DND-41 (cell line): ENCODE results near the gene WDR43.
"Not testable (repeated sequence)": the region's sequence is repeated elsewhere in the genome, so short reads cannot be mapped to it uniquely, and the experiment has no call there.

Source experiments
- ATAC-seq: fragments of 200-7000 bp; cut with Tn5 transposase; 3 replicates; pipeline ENCODE4 v1.9.1; 2021; ENCODE audit warnings: low read depth; ENCODE audit not compliant: insufficient read depth
- DNase-seq: peaks from one replicate; pipeline ENCODE4 v3.0.0-alpha.2; 2020
- H2AFZ ChIP-seq: 2 replicates; pipeline ENCODE4 v1.6.0; 2012; ENCODE audit warnings: low read depth, low read length
- H3K27ac ChIP-seq: 2 replicates; pipeline ENCODE4 v1.5.1; 2012; ENCODE audit warnings: low read length, inconsistent platforms
- H3K27me3 ChIP-seq: fragments of 200-600 bp; sonication (generic); 2 replicates; pipeline ENCODE4 v1.6.0; 2012; ENCODE audit warnings: low read length, mild to moderate bottlenecking, inconsistent platforms; ENCODE audit not compliant: insufficient read depth, poor library complexity
- H3K36me3 ChIP-seq: 2 replicates; pipeline ENCODE4 v1.5.1; 2012; ENCODE audit warnings: low read length, inconsistent platforms; ENCODE audit not compliant: insufficient read depth
- H3K4me1 ChIP-seq: 2 replicates; pipeline ENCODE4 v1.5.1; 2012; ENCODE audit warnings: mild to moderate bottlenecking, low read length; ENCODE audit not compliant: insufficient read depth
- H3K4me2 ChIP-seq: 2 replicates; pipeline ENCODE4 v1.6.0; 2012; ENCODE audit warnings: mild to moderate bottlenecking, moderate library complexity, low read length, inconsistent platforms; ENCODE audit not compliant: insufficient read depth
- H3K4me3 ChIP-seq, 2 experiments: fragments of 200-600 bp in 1 of 2; shearing (Covaris generic) in 1 of 2; 2 replicates each; pipeline ENCODE4 v1.5.1; 2012 to 2016; ENCODE audit warnings: inconsistent platforms in 2 of 2, low read length in 2 of 2, mild to moderate bottlenecking in 2 of 2, low read depth in 1 of 2, moderate library complexity in 1 of 2
- H3K79me2 ChIP-seq: 2 replicates; pipeline ENCODE4 v1.6.0; 2012; ENCODE audit warnings: low read length, inconsistent platforms; ENCODE audit not compliant: insufficient read depth
- H3K9ac ChIP-seq: 2 replicates; pipeline ENCODE4 v1.6.0; 2012; ENCODE audit warnings: low read depth, mild to moderate bottlenecking, inconsistent platforms, low read length, moderate library complexity
- H3K9me3 ChIP-seq: 2 replicates; pipeline ENCODE4 v1.5.1; 2012; ENCODE audit warnings: low read length, moderate library complexity, mild to moderate bottlenecking, inconsistent platforms; ENCODE audit not compliant: insufficient read depth, severe bottlenecking
- H4K20me1 ChIP-seq: 2 replicates; pipeline ENCODE4 v1.6.0; 2012; ENCODE audit warnings: low read length; ENCODE audit not compliant: insufficient read depth
- EZH2 ChIP-seq: IDR thresholded peaks from 3 replicates; pipeline ENCODE4 v1.6.1; 2012; ENCODE audit warnings: borderline replicate concordance, low read depth, mild to moderate bottlenecking, moderate library complexity, low read length, inconsistent platforms; ENCODE audit not compliant: severe bottlenecking
- TF ChIP-seq, protein P1 (sequence below): IDR thresholded peaks from 2 replicates; pipeline ENCODE4 v1.5.1; 2012; ENCODE audit warnings: borderline replicate concordance, low read length, moderate library complexity, mild to moderate bottlenecking; ENCODE audit not compliant: poor library complexity, severe bottlenecking; ENCODE audit errors: extremely low read depth

Gene WDR43

DNA sequence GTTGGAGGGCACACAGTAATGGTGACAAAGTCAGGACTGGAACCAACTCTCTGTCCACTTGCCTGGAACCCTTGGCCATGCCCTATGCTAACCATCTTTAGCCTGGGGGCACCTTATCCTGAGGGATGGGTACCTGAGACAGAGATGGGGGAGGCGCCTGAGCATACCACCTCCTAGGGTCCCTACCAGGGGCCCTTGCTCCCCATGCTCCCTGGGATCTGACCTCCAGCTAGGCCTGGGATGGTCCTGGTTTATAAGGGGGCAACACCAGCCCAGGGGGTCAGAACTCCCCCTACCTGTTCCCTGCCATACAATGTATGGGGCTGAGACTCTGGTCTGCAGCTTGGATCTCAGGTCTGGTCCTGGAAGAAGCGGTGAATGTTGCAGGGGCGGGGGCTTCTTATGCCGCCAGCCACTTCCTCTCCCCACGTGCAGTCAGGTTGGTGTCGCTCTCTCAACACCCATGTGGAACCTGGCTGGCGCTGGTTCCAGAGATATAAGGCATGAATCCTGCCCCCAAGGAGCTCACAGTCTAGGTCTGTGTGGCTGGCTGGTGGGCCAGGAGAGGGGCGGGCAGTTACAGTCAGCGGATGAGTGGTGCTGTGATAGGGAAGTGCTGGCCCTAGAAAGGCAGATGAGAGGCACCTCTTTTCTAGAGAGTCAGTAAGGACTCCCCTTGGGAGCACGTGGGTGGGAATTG, 82.9 kb downstream of the WDR43 start:
- Histone ChIP-seq H3K27ac (no peak overlapping the region), H2AFZ (no peak overlapping the region), H3K79me2 (no peaks in the 10 kb centered on the region), H3K4me2 (no peak overlapping the region), H3K4me3 (no peak overlapping the region), H3K9ac (no peak overlapping the region), H4K20me1 (no peaks in the 10 kb centered on the region), H3K36me3 (no peaks in the 10 kb centered on the region), H3K27me3 (no peaks in the 10 kb centered on the region), H3K4me1 (no peaks in the 10 kb centered on the region), H3K9me3 (no peaks in the 10 kb centered on the region)
- TF ChIP-seq, protein P1, sequence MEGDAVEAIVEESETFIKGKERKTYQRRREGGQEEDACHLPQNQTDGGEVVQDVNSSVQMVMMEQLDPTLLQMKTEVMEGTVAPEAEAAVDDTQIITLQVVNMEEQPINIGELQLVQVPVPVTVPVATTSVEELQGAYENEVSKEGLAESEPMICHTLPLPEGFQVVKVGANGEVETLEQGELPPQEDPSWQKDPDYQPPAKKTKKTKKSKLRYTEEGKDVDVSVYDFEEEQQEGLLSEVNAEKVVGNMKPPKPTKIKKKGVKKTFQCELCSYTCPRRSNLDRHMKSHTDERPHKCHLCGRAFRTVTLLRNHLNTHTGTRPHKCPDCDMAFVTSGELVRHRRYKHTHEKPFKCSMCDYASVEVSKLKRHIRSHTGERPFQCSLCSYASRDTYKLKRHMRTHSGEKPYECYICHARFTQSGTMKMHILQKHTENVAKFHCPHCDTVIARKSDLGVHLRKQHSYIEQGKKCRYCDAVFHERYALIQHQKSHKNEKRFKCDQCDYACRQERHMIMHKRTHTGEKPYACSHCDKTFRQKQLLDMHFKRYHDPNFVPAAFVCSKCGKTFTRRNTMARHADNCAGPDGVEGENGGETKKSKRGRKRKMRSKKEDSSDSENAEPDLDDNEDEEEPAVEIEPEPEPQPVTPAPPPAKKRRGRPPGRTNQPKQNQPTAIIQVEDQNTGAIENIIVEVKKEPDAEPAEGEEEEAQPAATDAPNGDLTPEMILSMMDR: no peak
- TF ChIP-seq EZH2: no peak
- DNase-seq: no peak
- ATAC-seq: no peak

- H3K79me2 ChIP-seq, ATAC-seq, H3K9me3 ChIP-seq, H3K4me2 ChIP-seq, H3K4me3 ChIP-seq, H3K27me3 ChIP-seq, H3K4me1 ChIP-seq, H4K20me1 ChIP-seq, H3K9ac ChIP-seq, H3K36me3 ChIP-seq, H3K27ac ChIP-seq, H2AFZ ChIP-seq, DNase-seq: not testable (repeated sequence)
Measured at GRCh38 chr2:28978001-28978400, 83.5 kb downstream of the WDR43 start.

GRCh38 chr2:28978606-28979005, 84.1 kb downstream of the WDR43 start:
- no peak for DNase-seq
- no peaks in the 10 kb centered on the region for H3K4me1 ChIP-seq

GRCh38 chr2:28979041-28979440, 84.6 kb downstream of the WDR43 start:
- Histone ChIP-seq H2AFZ (no peak overlapping the region), H3K36me3 (no peaks in the 10 kb centered on the region), H3K4me1 (no peaks in the 10 kb centered on the region), H3K79me2 (no peaks in the 10 kb centered on the region), H3K27me3 (no peaks in the 10 kb centered on the region), H3K4me3 (no peak overlapping the region), H3K27ac (no peak overlapping the region), H4K20me1 (no peaks in the 10 kb centered on the region), H3K4me2 (no peak overlapping the region), H3K9me3 (no peaks in the 10 kb centered on the region), H3K9ac (no peak overlapping the region)
- TF ChIP-seq EZH2: no peak
- TF ChIP-seq, protein P1: no peak
- DNase-seq (no peak), ATAC-seq (no peak)

More at GRCh38 chr2:28978606-28979005, 84.1 kb downstream of the WDR43 start:
- Histone ChIP-seq H3K9me3 (no peaks in the 10 kb centered on the region), H2AFZ (no peak overlapping the region), H3K27ac (no peak overlapping the region), H3K79me2 (no peaks in the 10 kb centered on the region), H3K4me2 (no peak overlapping the region), H3K9ac (no peak overlapping the region), H3K4me3 (no peak overlapping the region), H3K36me3 (no peaks in the 10 kb centered on the region), H3K27me3 (no peaks in the 10 kb centered on the region), H4K20me1 (no peaks in the 10 kb centered on the region)
- ATAC-seq: no peak
- TF ChIP-seq, protein P1: no peak
- TF ChIP-seq EZH2: no peak
